ENCODE measurements around the gene TIE1. TPM values are rescaled to one million over a fixed set of nuclear protein-coding genes. Genes with fewer than 3 reads are reported as not detected.

Gene TIE1
- total RNA-seq, 3 donors from 2014 or later (not counting 1 experiment from before 2014, with no cell fraction given), result 4.5 to 10.7 (median 6.7) TPM

GRCh38 chr1:43304771-43305300 is 4.1 kb downstream of the TIE1 start:
- Mint-ChIP-seq H3K9me3 (no peaks in the 10 kb centered on the region), H3K36me3 (no peaks in the 10 kb centered on the region), H3K4me1 (peaks cover 6 to 17% of the 10 kb centered on the region in 2 donors), H3K27me3 (ENCODE audit: low read depth in 2 of 2) (no peaks in the 10 kb centered on the region), H3K27ac (no peak overlapping the region), H3K4me3 (no peak overlapping the region)
- H3K4me3 ChIP-seq (ENCODE audit: low read length), result no peak overlapping the region
- no peaks in the 10 kb centered on the region for H3K27me3 ChIP-seq (ENCODE audit: control insufficient read depth, insufficient read depth, low read length)
- H3K4me1 ChIP-seq (ENCODE audit: control insufficient read depth, insufficient read depth, low read length), result peaks cover 9% of the 10 kb centered on the region
- 94% methylated on average over 46 of the region's 46 CpGs for WGBS (ENCODE audit: insufficient coverage)
- DNase-seq (no peak), ATAC-seq (no peak)
- peaks cover 2% of the 10 kb centered on the region for H3K36me3 ChIP-seq (ENCODE audit: control insufficient read depth, insufficient read depth, low read length)
- no peaks in the 10 kb centered on the region for H3K9me3 ChIP-seq (ENCODE audit: control insufficient read depth, insufficient read depth, low read length)
- no peak for TF ChIP-seq CTCF (IDR thresholded peaks at IDR 0.05)
- H3K27ac ChIP-seq (ENCODE audit: low read length), result no peak overlapping the region
- intact Hi-C loops (cut with micrococcal nuclease), result no loop called here

GRCh38 chr1:43305461-43305860 is 4.7 kb downstream of the TIE1 start:
- no peaks in the 10 kb centered on the region for H3K9me3 Mint-ChIP-seq
- peaks cover 6 to 16% of the 10 kb centered on the region in 2 donors for H3K4me1 Mint-ChIP-seq
- 65% methylated on average over 3 of the region's 3 CpGs for WGBS (ENCODE audit: insufficient coverage)
- no peak for TF ChIP-seq CTCF (IDR thresholded peaks at IDR 0.05)
- Histone ChIP-seq H3K4me1 (ENCODE audit: control insufficient read depth, insufficient read depth, low read length) (peaks cover 2% of the 10 kb centered on the region), H3K9me3 (ENCODE audit: control insufficient read depth, insufficient read depth, low read length) (no peaks in the 10 kb centered on the region), H3K27ac (ENCODE audit: low read length) (no peak overlapping the region), H3K27me3 (ENCODE audit: control insufficient read depth, insufficient read depth, low read length) (no peaks in the 10 kb centered on the region), H3K4me3 (ENCODE audit: low read length) (no peak overlapping the region), H3K36me3 (ENCODE audit: control insufficient read depth, insufficient read depth, low read length) (peaks cover 2% of the 10 kb centered on the region)
- intact Hi-C loops (cut with micrococcal nuclease), result no loop called here
- no peak for DNase-seq
- ATAC-seq, result no peak
- H3K27me3 Mint-ChIP-seq (ENCODE audit: low read depth in 2 of 2), result no peaks in the 10 kb centered on the region
- H3K4me3 Mint-ChIP-seq, result no peak overlapping the region
- no peaks in the 10 kb centered on the region for H3K36me3 Mint-ChIP-seq
- H3K27ac Mint-ChIP-seq, result no peak overlapping the region

- Mint-ChIP-seq H3K27ac (no peak overlapping the region), H3K36me3 (no peaks in the 10 kb centered on the region), H3K9me3 (no peaks in the 10 kb centered on the region), H3K4me1 (peaks cover 2 to 9% of the 10 kb centered on the region in 2 donors), H3K4me3 (no peak overlapping the region), H3K27me3 (ENCODE audit: low read depth in 2 of 2) (no peaks in the 10 kb centered on the region)
- H3K4me3 ChIP-seq (ENCODE audit: low read length), result no peak overlapping the region
- WGBS (ENCODE audit: insufficient coverage), result 76% methylated on average over 6 of the region's 6 CpGs
- H3K9me3 ChIP-seq (ENCODE audit: control insufficient read depth, insufficient read depth, low read length), result no peaks in the 10 kb centered on the region
- H3K27ac ChIP-seq (ENCODE audit: low read length), result no peak overlapping the region
- intact Hi-C loops (cut with micrococcal nuclease), result no loop called here
- H3K36me3 ChIP-seq (ENCODE audit: control insufficient read depth, insufficient read depth, low read length), result peaks cover 2% of the 10 kb centered on the region
- no peaks in the 10 kb centered on the region for H3K27me3 ChIP-seq (ENCODE audit: control insufficient read depth, insufficient read depth, low read length)
- no peaks in the 10 kb centered on the region for H3K4me1 ChIP-seq (ENCODE audit: control insufficient read depth, insufficient read depth, low read length)
- TF ChIP-seq CTCF (IDR thresholded peaks at IDR 0.05), result no peak
- DNase-seq (no peak), ATAC-seq (no peak)
Measured at GRCh38 chr1:43305926-43306687, 5.3 kb downstream of the TIE1 start.

All from natural killer cell (primary cell).